ENCODE results near the gene CT45A8. TPM values are rescaled to one million over a fixed set of nuclear protein-coding genes. Genes with fewer than 3 reads are reported as not detected.
"Not testable (repeated sequence)": the region's sequence is repeated elsewhere in the genome, so short reads cannot be mapped to it uniquely, and the experiment has no call there.

Gene CT45A8, protein sequence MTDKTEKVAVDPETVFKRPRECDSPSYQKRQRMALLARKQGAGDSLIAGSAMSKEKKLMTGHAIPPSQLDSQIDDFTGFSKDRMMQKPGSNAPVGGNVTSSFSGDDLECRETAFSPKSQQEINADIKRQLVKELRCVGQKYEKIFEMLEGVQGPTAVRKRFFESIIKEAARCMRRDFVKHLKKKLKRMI
- total RNA-seq (not detected), polyA plus RNA-seq (not detected)
- long read RNA-seq, donor 1, result 0 reads
- long read RNA-seq, donor 2, result 0 reads
- long read RNA-seq, donor 3, result 0 reads
- long read RNA-seq, donor 4, result 0 reads
- long read RNA-seq, donor 5, result 0 reads
- long read RNA-seq, donor 6, result 0 reads
- long read RNA-seq, donor 7, result 0 reads
- long read RNA-seq, donor 8, result 0 reads
- long read RNA-seq, donor 9, result 0 reads
- long read RNA-seq, donor 10, result 0 reads

DNA sequence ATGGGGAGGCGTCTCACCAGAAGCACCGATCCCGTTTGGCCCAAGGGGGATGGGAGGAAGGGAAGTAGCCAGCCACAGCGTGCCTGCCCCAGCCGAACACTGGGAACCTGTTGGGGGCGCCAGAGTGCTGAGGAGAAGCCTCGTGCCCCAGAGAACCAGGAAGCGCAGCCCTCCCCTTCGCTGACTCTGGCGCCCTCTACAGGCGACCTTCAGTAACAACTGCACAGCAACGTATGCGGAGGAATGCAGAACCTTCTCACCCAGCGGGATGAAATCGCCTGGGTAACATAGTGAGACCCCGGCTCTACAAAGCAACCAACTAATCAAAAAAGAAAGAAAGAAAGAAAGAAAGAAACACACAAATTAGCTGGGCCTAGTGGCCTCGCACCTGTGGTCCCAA, at the start of gene CT45A8:
CT45A8 (minus strand) TSS at position 101 of the 400 bp plus-strand sequence. CDS start 3,755 bp downstream, outside the sequence.
- H3K27me3 ChIP-seq; H3K36me3 ChIP-seq (replicated peaks in 1 of 2); H3K4me1 ChIP-seq (replicated peaks in 1 of 2); H3K27ac ChIP-seq; H3K9me3 ChIP-seq (replicated peaks in 1 of 3); intact Hi-C loops (cut with DNase I); DNase-seq; H3K4me3 ChIP-seq: not testable (repeated sequence)
- no CpG with 5 or more reads among the region's 17 CpGs for WGBS, 4 donors

DNA sequence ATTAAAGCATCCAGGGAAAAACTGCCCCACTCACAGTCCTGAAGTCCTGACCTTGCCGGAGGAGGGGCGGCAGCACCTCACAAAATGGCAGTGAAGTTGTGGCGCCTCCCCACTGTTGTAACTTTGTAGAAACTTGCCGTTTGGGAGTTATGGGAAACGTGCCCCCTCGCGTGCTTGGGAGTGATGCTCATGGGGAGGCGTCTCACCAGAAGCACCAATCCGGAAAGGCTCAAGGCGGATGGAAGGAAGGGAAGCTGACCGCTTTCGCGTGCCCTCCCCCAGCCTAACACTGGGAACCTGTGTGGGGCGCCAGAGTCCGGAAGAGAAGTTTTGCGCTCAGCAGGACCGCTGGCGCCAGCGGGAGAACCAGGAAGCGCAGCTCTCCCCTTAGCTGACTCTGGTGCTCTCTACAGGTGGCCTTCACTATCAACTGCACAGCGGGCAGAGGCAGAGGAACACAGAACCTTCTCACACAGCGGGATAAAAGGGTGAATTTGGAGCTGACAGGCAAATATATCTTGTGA, 39.0 kb upstream of the CT45A8 start, which contains the start of the genes CT45A10 and SAGE1:
CT45A10 (minus strand) TSS at position 151 of the 524 bp plus-strand sequence. CDS start 8,100 bp downstream, outside the sequence.
SAGE1 (plus strand) TSS at position 423 of the 524 bp plus-strand sequence. CDS start 2,527 bp downstream, outside the sequence.
- TF ChIP-seq POLR2A (IDR thresholded peaks at IDR 0.05), result no peak
- TF ChIP-seq, protein P1, sequence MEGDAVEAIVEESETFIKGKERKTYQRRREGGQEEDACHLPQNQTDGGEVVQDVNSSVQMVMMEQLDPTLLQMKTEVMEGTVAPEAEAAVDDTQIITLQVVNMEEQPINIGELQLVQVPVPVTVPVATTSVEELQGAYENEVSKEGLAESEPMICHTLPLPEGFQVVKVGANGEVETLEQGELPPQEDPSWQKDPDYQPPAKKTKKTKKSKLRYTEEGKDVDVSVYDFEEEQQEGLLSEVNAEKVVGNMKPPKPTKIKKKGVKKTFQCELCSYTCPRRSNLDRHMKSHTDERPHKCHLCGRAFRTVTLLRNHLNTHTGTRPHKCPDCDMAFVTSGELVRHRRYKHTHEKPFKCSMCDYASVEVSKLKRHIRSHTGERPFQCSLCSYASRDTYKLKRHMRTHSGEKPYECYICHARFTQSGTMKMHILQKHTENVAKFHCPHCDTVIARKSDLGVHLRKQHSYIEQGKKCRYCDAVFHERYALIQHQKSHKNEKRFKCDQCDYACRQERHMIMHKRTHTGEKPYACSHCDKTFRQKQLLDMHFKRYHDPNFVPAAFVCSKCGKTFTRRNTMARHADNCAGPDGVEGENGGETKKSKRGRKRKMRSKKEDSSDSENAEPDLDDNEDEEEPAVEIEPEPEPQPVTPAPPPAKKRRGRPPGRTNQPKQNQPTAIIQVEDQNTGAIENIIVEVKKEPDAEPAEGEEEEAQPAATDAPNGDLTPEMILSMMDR (IDR thresholded peaks at IDR 0.05), result no peak
- intact Hi-C loops (cut with DNase I), result no loop called here
- Histone ChIP-seq H3K27ac (no peak within 1 kb of the TSS), H3K27me3 (peaks cover 5% of the 10 kb centered on the region), H3K9me3 (replicated peaks in 1 of 3) (no peaks in the 10 kb centered on the region), H3K4me1 (replicated peaks in 1 of 2) (no peaks in the 10 kb centered on the region), H3K36me3 (replicated peaks in 1 of 2) (no peaks in the 10 kb centered on the region), H3K4me3 (no peak within 1 kb of the TSS)
- WGBS, 4 donors, result 76 to 100% (median 82%) methylated on average over 1 to 22 of the region's 22 CpGs
- DNase-seq, result no peak

DNA sequence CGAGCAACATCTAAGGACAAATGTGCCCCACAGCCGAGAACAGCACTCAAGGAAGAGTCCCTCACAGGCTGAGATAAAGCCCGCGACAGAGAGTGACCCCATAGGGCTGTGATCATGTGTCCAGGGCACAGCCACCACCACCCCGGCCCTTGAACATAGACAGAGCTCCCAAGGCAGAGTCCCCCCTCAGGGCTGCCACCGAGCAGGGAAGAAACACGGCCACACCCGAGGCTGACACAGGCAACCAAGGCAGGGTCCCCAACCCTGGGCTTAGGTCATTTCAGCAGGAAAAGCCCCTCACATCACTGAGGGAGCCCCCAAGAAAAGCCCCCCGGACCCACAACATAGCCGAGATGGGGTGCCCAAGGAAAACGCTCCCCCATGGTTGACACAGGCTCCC, 38.4 kb upstream of the CT45A8 start:
- H3K27me3 ChIP-seq, result peaks cover 5% of the 10 kb centered on the region
- no peak for DNase-seq
- 74 to 92% (median 84%) methylated on average over 2 to 11 of the region's 11 CpGs for WGBS, 4 donors
- H3K9me3 ChIP-seq (replicated peaks in 1 of 3), result no peaks in the 10 kb centered on the region
- no peak overlapping the region for H3K4me3 ChIP-seq
- H3K27ac ChIP-seq, result no peak overlapping the region
- H3K4me1 ChIP-seq (replicated peaks in 1 of 2), result no peaks in the 10 kb centered on the region
- no peak for TF ChIP-seq POLR2A (IDR thresholded peaks at IDR 0.05)
- TF ChIP-seq, protein P1 (IDR thresholded peaks at IDR 0.05), result no peak
- H3K36me3 ChIP-seq (replicated peaks in 1 of 2), result no peaks in the 10 kb centered on the region
- intact Hi-C loops (cut with DNase I), result no loop called here

DNA sequence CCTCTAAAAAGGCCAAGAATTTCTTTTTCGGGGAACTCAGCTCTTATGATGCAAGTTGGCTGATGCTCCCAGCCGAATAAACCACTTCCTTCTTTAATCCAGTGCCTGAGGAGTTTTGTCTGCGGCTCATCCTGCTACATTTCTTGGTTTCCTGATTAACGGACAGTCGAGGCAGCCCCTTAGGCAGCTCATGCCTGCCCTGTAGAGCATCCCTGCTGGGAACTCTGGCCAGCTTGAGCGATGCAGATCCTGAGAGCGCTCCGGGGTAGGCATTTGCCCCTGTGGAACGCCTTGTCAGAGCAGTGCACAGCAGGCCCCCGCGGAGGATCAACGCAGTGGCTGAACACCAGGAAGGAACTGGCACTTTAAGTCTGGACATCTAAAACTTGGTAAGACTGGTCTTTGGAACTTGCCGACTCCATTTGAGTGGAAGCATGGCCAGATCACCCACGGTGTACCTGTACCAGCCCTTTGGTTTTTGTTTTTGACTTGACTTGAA, 35.8 kb upstream of the CT45A8 start:
- TF ChIP-seq, protein P1 (IDR thresholded peaks at IDR 0.05), result no peak
- no peak for TF ChIP-seq POLR2A (IDR thresholded peaks at IDR 0.05)

DNA sequence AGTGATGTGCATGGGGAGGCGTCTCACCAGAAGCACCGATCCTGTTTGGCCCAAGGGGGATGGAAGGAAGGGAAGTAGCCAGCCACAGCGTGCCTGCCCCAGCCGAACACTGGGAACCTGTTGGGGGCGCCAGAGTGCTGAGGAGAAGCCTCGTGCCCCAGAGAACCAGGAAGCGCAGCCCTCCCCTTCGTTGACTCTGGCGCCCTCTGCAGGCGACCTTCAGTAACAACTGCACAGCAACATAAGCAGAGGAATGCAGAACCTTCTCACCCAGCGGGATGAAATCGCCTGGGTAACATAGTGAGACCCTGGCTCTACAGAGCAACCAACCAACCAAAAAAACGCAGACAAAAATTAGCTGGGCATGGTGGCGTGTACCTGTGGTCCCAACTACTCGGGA, 34.6 kb upstream of the CT45A8 start:
- intact Hi-C loops (cut with DNase I); H3K4me3 ChIP-seq; H3K27ac ChIP-seq; H3K4me1 ChIP-seq (replicated peaks in 1 of 2); H3K9me3 ChIP-seq (replicated peaks in 1 of 3); H3K27me3 ChIP-seq; DNase-seq; H3K36me3 ChIP-seq (replicated peaks in 1 of 2): not testable (repeated sequence)
- 57 to 67% (median 64%) methylated on average over 11 to 14 of the region's 15 CpGs; no CpG with 5 or more reads in 1 of the 4 donors for WGBS, 4 donors

More for the DNA sequence above, 35.8 kb upstream of the CT45A8 start:
- no peaks in the 10 kb centered on the region for H3K36me3 ChIP-seq (replicated peaks in 1 of 2)
- H3K27ac ChIP-seq, result no peak overlapping the region
- H3K4me1 ChIP-seq (replicated peaks in 1 of 2), result no peaks in the 10 kb centered on the region
- 75 to 87% (median 84%) methylated on average over 7 to 14 of the region's 14 CpGs for WGBS, 4 donors
- peaks cover 5% of the 10 kb centered on the region for H3K27me3 ChIP-seq
- no peak overlapping the region for H3K4me3 ChIP-seq
- no peak for DNase-seq
- no peaks in the 10 kb centered on the region for H3K9me3 ChIP-seq (replicated peaks in 1 of 3)
- intact Hi-C loops (cut with DNase I), result no loop called here

DNA sequence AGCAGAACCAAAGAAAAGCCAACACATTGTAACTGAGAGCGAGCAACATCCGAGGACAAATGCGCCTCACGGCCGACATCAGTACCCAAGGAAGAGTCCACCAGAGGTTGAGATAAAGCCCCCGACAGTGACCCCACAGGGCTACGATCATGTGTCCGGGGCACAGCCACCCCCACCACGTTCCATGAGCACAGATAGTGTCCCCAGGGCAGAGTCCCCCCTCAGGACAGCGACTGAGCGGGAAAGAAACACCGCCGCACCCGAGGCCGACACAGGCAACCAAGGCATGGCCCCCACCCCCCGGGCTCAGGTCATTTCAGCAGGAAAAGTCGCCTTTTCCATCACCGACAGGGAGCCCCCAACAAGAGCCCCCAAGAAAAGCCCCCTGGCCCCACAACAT, 33.9 kb upstream of the CT45A8 start:
- DNase-seq; intact Hi-C loops (cut with DNase I): not testable (repeated sequence)
- WGBS, 4 donors, result 82 to 89% (median 87%) methylated on average over 7 to 11 of the region's 18 CpGs

DNA sequence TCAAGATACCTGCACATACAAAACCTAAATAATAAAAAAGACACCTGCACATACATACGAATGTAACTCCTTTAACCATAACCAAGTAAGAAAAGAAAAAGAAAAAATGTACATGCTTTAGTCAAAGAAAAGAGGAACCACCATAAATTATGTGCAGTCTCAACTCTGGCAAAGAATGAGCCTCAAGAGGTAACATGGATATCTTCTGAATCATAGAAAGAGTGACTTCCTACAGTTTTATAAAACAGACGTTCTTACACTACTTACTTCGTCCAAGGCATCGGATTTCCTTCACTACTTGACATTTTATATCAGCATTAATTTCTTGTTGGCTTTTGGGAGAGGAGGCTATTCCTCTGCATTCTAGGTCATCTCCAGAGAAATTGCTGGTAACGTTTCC, 28.4 kb upstream of the CT45A8 start:
- H3K27me3 ChIP-seq; DNase-seq; H3K4me1 ChIP-seq (replicated peaks in 1 of 2); H3K27ac ChIP-seq; H3K4me3 ChIP-seq; intact Hi-C loops (cut with DNase I); H3K9me3 ChIP-seq (replicated peaks in 1 of 3); H3K36me3 ChIP-seq (replicated peaks in 1 of 2): not testable (repeated sequence)
- WGBS, 4 donors, result 43 to 58% (median 47%) methylated on average over 3 to 4 of the region's 5 CpGs

More for the DNA sequence above, 33.9 kb upstream of the CT45A8 start:
- H3K27ac ChIP-seq; H3K4me3 ChIP-seq; H3K9me3 ChIP-seq (replicated peaks in 1 of 3); H3K27me3 ChIP-seq; H3K36me3 ChIP-seq (replicated peaks in 1 of 2); H3K4me1 ChIP-seq (replicated peaks in 1 of 2): not testable (repeated sequence)

DNA sequence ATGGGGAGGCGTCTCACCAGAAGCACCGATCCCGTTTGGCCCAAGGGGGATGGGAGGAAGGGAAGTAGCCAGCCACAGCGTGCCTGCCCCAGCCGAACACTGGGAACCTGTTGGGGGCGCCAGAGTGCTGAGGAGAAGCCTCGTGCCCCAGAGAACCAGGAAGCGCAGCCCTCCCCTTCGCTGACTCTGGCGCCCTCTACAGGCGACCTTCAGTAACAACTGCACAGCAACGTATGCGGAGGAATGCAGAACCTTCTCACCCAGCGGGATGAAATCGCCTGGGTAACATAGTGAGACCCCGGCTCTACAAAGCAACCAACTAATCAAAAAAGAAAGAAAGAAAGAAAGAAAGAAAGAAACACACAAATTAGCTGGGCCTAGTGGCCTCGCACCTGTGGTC, 17.4 kb upstream of the CT45A8 start, which contains the start of gene CT45A9:
CT45A9 (minus strand) TSS at position 101 of the 400 bp plus-strand sequence. CDS start 3,751 bp downstream, outside the sequence.
- H3K4me3 ChIP-seq; intact Hi-C loops (cut with DNase I); H3K4me1 ChIP-seq (replicated peaks in 1 of 2); H3K9me3 ChIP-seq (replicated peaks in 1 of 3); H3K27me3 ChIP-seq; H3K27ac ChIP-seq; H3K36me3 ChIP-seq (replicated peaks in 1 of 2); DNase-seq: not testable (repeated sequence)
- WGBS, 4 donors, result no CpG with 5 or more reads among the region's 17 CpGs
